Measurements from ENCODE around the gene PLPP3. TPM values are rescaled to one million over a fixed set of nuclear protein-coding genes. Genes with fewer than 3 reads are reported as not detected.

Gene PLPP3
- total and polyA plus RNA-seq, 2 experiments from 2014 or later = 103 to 159 TPM

DNA sequence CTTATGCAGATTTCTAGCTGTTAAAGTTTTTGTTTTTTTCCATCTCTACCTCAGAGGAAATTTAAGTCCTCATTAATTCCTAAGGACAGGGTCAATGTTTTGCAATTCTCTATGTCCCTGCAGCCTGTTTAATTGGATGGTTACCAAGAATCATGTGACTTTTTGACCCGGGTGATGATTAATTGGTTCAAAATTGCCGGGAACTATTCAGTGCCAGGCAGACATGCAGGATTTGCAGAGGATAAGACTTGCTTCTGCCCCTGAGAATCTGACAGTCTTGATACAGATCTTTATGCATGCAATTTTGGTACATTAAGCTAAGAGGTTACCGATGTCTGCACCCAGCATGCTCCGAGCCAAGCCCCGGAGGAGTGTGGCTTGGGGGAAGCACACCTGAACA is 87.9 kb downstream of the PLPP3 start:
- Histone ChIP-seq H3K4me3 (no peak overlapping the region), H3K79me2 (no peaks in the 10 kb centered on the region), H3K27me3 (no peaks in the 10 kb centered on the region), H4K20me1 (ENCODE audit: insufficient read depth, poor library complexity, severe bottlenecking) (no peaks in the 10 kb centered on the region), H3K36me3 (replicated peaks; ENCODE audit: insufficient read depth, low read depth) (no peaks in the 10 kb centered on the region), H3K9me3 (ENCODE audit: low read depth) (no peaks in the 10 kb centered on the region), H3K4me2 (no peak overlapping the region), H3K9me2 (replicated peaks; ENCODE audit: insufficient read depth) (no peaks in the 10 kb centered on the region), H2AFZ (no peak overlapping the region), H3K4me1 (ENCODE audit: insufficient read depth) (peaks cover 11% of the 10 kb centered on the region), H3K27ac (no peak overlapping the region)
- 56% methylated on average over 5 of the region's 5 CpGs for WGBS (ENCODE audit: low lambda C conversion rate, missing lambda C conversion rate)
- DNase-seq (ENCODE audit: low spot score) = no peak
- no peak for TF ChIP-seq EZH2phosphoT487 (IDR thresholded peaks at IDR 0.05; ENCODE audit: low read depth, severe bottlenecking, unreplicated experiment)
- TF ChIP-seq, protein P1, sequence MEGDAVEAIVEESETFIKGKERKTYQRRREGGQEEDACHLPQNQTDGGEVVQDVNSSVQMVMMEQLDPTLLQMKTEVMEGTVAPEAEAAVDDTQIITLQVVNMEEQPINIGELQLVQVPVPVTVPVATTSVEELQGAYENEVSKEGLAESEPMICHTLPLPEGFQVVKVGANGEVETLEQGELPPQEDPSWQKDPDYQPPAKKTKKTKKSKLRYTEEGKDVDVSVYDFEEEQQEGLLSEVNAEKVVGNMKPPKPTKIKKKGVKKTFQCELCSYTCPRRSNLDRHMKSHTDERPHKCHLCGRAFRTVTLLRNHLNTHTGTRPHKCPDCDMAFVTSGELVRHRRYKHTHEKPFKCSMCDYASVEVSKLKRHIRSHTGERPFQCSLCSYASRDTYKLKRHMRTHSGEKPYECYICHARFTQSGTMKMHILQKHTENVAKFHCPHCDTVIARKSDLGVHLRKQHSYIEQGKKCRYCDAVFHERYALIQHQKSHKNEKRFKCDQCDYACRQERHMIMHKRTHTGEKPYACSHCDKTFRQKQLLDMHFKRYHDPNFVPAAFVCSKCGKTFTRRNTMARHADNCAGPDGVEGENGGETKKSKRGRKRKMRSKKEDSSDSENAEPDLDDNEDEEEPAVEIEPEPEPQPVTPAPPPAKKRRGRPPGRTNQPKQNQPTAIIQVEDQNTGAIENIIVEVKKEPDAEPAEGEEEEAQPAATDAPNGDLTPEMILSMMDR (IDR thresholded peaks at IDR 0.05; ENCODE audit: poor library complexity) = no peak
- TF ChIP-seq EZH2 (IDR thresholded peaks at IDR 0.05; ENCODE audit: borderline replicate concordance) = no peak

DNA sequence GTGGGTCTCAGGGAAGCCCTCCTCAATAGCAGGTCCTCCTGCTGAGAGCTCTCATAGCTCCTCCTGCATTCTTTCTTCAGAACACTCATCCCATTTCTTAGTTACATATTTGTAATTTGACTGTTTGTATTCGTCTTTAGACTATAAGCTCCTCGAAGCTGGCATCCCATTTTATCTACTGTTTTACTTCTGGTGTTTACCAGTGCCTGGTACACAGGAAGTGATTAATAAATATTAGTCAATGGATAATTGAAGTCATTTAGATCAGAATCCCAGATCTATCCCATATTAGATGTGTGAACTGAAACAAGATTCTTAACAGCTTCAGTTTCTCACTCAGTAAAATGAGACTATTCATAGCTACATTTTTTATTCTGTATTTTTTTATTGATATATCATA is 88.7 kb downstream of the PLPP3 start:
- Histone ChIP-seq H3K27ac (no peak overlapping the region), H3K79me2 (no peaks in the 10 kb centered on the region), H3K4me3 (no peak overlapping the region), H2AFZ (no peak overlapping the region), H3K9me3 (ENCODE audit: low read depth) (no peaks in the 10 kb centered on the region), H3K4me1 (ENCODE audit: insufficient read depth) (peaks cover 11% of the 10 kb centered on the region), H4K20me1 (ENCODE audit: insufficient read depth, poor library complexity, severe bottlenecking) (no peaks in the 10 kb centered on the region), H3K9me2 (replicated peaks; ENCODE audit: insufficient read depth) (no peaks in the 10 kb centered on the region), H3K36me3 (replicated peaks; ENCODE audit: insufficient read depth, low read depth) (no peaks in the 10 kb centered on the region), H3K27me3 (no peaks in the 10 kb centered on the region), H3K4me2 (no peak overlapping the region)
- 52% methylated on average over 2 of the region's 2 CpGs for WGBS (ENCODE audit: low lambda C conversion rate, missing lambda C conversion rate)
- TF ChIP-seq EZH2 (IDR thresholded peaks at IDR 0.05; ENCODE audit: borderline replicate concordance) = no peak
- TF ChIP-seq, protein P1 (IDR thresholded peaks at IDR 0.05; ENCODE audit: poor library complexity) = no peak
- TF ChIP-seq EZH2phosphoT487 (IDR thresholded peaks at IDR 0.05; ENCODE audit: low read depth, severe bottlenecking, unreplicated experiment) = no peak
- no peak for DNase-seq (ENCODE audit: low spot score)

DNA sequence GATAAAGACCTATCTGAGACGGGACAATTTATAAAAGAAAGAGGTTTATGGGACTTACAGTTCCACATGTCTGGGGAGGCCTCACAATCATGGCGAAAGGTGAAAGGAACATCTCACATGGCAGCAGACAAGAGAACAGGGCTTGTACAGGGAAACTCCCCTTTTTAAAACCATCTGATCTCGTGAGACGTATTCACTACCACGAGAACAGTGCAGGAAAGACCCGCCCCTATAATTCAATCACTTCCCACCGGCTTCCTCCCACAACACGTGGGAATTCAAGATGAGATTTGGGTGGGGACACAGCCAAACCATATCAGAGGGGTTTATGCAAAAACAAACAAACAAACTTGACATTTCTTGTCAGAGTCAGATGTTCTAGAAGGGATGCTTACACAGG is 89.7 kb downstream of the PLPP3 start:
- H3K4me3 ChIP-seq = no peak overlapping the region
- no peak for TF ChIP-seq EZH2 (IDR thresholded peaks at IDR 0.05; ENCODE audit: borderline replicate concordance)
- TF ChIP-seq, protein P1 (IDR thresholded peaks at IDR 0.05; ENCODE audit: poor library complexity) = no peak
- TF ChIP-seq EZH2phosphoT487 (IDR thresholded peaks at IDR 0.05; ENCODE audit: low read depth, severe bottlenecking, unreplicated experiment) = no peak

DNA sequence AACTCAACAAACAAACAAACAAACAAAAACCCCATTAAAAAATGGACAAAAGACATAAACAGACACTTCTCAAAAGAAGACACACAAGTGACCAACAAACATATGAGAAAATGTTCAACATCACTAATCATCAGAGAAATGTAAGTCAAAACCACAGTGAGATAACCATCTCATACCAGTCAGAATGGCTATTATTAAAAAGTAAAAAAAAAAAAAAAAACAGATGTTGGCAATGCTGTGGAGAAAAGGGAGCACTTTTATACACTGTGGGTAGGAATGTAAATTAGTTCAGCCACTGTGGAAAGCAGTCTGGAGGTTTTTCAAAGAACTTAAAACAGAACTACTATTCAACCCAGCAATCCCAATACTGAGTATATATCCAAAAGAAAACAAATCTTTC is 94.7 kb downstream of the PLPP3 start:
- no peak overlapping the region for H3K4me2 ChIP-seq
- no peak overlapping the region for H2AFZ ChIP-seq
- no peak for DNase-seq (ENCODE audit: low spot score)
- H3K4me1 ChIP-seq (ENCODE audit: insufficient read depth) = no peaks in the 10 kb centered on the region
- H3K36me3 ChIP-seq (replicated peaks; ENCODE audit: insufficient read depth, low read depth) = no peaks in the 10 kb centered on the region
- TF ChIP-seq EZH2phosphoT487 (IDR thresholded peaks at IDR 0.05; ENCODE audit: low read depth, severe bottlenecking, unreplicated experiment) (no peak), EZH2 (IDR thresholded peaks at IDR 0.05; ENCODE audit: borderline replicate concordance) (no peak)
- TF ChIP-seq, protein P1 (IDR thresholded peaks at IDR 0.05; ENCODE audit: poor library complexity) = no peak
- H3K79me2 ChIP-seq = no peaks in the 10 kb centered on the region
- H3K4me3 ChIP-seq = no peak overlapping the region
- H4K20me1 ChIP-seq (ENCODE audit: insufficient read depth, poor library complexity, severe bottlenecking) = no peaks in the 10 kb centered on the region
- no peaks in the 10 kb centered on the region for H3K27me3 ChIP-seq
- H3K9me3 ChIP-seq (ENCODE audit: low read depth) = no peaks in the 10 kb centered on the region
- H3K27ac ChIP-seq = no peak overlapping the region
- no peaks in the 10 kb centered on the region for H3K9me2 ChIP-seq (replicated peaks; ENCODE audit: insufficient read depth)

More for the DNA sequence above, 89.7 kb downstream of the PLPP3 start:
- Histone ChIP-seq H3K27me3 (no peaks in the 10 kb centered on the region), H3K9me2 (replicated peaks; ENCODE audit: insufficient read depth) (no peaks in the 10 kb centered on the region), H3K27ac (no peak overlapping the region), H3K9me3 (ENCODE audit: low read depth) (no peaks in the 10 kb centered on the region), H3K4me1 (ENCODE audit: insufficient read depth) (peaks cover 11% of the 10 kb centered on the region), H3K4me2 (no peak overlapping the region), H3K79me2 (no peaks in the 10 kb centered on the region), H4K20me1 (ENCODE audit: insufficient read depth, poor library complexity, severe bottlenecking) (no peaks in the 10 kb centered on the region), H3K36me3 (replicated peaks; ENCODE audit: insufficient read depth, low read depth) (no peaks in the 10 kb centered on the region), H2AFZ (no peak overlapping the region)
- DNase-seq (ENCODE audit: low spot score) = no peak
- 86% methylated on average over 8 of the region's 8 CpGs for WGBS (ENCODE audit: low lambda C conversion rate, missing lambda C conversion rate)
